RWPE2 (cell line): ENCODE measurements around the gene BPIFB1.
A peak's percentile ranks its signal among the peaks of the same experiment; 100 is the strongest.

Source experiments
- ATAC-seq: fragments of 200-7000 bp; cut with Tn5 transposase; 3 replicates; pipeline ENCODE4 v1.9.1; 2021; ENCODE audit warnings: low read depth
- DNase-seq: peaks from one replicate; pipeline ENCODE4 v3.0.0-alpha.2; 2020; ENCODE audit warnings: low spot score
- H3K27ac ChIP-seq: fragments of 450-650 bp; 2 replicates; pipeline ENCODE4 v1.5.1; 2017; ENCODE audit warnings: mild to moderate bottlenecking; ENCODE audit not compliant: poor library complexity, severe bottlenecking
- H3K27me3 ChIP-seq: fragments of 250-450 bp; sonication (Bioruptor Pico); 2 replicates; pipeline ENCODE4 v1.5.1; 2021; ENCODE audit warnings: mild to moderate bottlenecking, moderate library complexity; ENCODE audit not compliant: insufficient read depth, poor library complexity, severe bottlenecking
- H3K36me3 ChIP-seq: fragments of 250-450 bp; sonication (Bioruptor Pico); 2 replicates; pipeline ENCODE4 v1.5.1; 2020; ENCODE audit warnings: low read depth, mild to moderate bottlenecking, moderate library complexity
- H3K4me1 ChIP-seq: fragments of 250-450 bp; sonication (Bioruptor Pico); 2 replicates; pipeline ENCODE4 v1.5.1; 2021; ENCODE audit warnings: mild to moderate bottlenecking, moderate library complexity; ENCODE audit not compliant: insufficient read depth, poor library complexity, severe bottlenecking
- H3K4me3 ChIP-seq: fragments of 250-450 bp; sonication (Bioruptor Pico); 2 replicates; pipeline ENCODE4 v1.5.1; 2021; ENCODE audit warnings: mild to moderate bottlenecking, moderate library complexity; ENCODE audit not compliant: severe bottlenecking
- H3K9me3 ChIP-seq: fragments of 250-450 bp; sonication (Bioruptor Pico); 2 replicates; pipeline ENCODE4 v1.5.1; 2021; ENCODE audit warnings: mild to moderate bottlenecking, moderate library complexity; ENCODE audit not compliant: severe bottlenecking
- TF ChIP-seq, protein P1 (sequence below): fragments of 450-650 bp; IDR thresholded peaks from one replicate; pipeline ENCODE4 v1.5.1; 2017; ENCODE audit warnings: mild to moderate bottlenecking, moderate library complexity; ENCODE audit not compliant: poor library complexity, severe bottlenecking

Gene BPIFB1

GRCh38 chr20:33320006-33320405 is 37.0 kb downstream of the BPIFB1 start:
- DNase-seq, result no peak
- Histone ChIP-seq H3K36me3 (no peaks in the 10 kb centered on the region), H3K4me1 (no peaks in the 10 kb centered on the region), H3K4me3 (no peak overlapping the region), H3K27ac (no peak overlapping the region), H3K9me3 (no peaks in the 10 kb centered on the region), H3K27me3 (peaks cover 9% of the 10 kb centered on the region)
- TF ChIP-seq, protein P1, sequence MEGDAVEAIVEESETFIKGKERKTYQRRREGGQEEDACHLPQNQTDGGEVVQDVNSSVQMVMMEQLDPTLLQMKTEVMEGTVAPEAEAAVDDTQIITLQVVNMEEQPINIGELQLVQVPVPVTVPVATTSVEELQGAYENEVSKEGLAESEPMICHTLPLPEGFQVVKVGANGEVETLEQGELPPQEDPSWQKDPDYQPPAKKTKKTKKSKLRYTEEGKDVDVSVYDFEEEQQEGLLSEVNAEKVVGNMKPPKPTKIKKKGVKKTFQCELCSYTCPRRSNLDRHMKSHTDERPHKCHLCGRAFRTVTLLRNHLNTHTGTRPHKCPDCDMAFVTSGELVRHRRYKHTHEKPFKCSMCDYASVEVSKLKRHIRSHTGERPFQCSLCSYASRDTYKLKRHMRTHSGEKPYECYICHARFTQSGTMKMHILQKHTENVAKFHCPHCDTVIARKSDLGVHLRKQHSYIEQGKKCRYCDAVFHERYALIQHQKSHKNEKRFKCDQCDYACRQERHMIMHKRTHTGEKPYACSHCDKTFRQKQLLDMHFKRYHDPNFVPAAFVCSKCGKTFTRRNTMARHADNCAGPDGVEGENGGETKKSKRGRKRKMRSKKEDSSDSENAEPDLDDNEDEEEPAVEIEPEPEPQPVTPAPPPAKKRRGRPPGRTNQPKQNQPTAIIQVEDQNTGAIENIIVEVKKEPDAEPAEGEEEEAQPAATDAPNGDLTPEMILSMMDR, result no peak
- no peak for ATAC-seq

DNA sequence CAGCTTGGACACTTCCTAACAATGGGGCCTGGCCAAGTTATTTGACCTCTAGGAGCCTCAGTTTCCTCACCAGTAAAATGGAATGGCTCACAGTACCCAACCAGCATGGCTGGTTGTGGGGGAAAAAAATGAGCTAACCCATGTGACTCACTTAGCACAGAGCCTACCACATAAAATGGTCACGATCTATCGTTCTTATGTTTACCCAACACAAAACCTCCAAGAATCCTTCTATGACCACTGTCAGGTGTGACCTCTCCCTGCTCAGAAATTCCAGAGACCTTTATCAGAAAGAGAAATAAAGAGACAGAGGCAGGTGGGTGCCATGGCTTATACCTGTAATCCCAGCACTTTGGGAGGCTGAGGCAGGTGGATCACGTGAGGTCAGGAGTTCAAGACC is 39.4 kb downstream of the BPIFB1 start:
- TF ChIP-seq, protein P1, result no peak

GRCh38 chr20:33323236-33323635 is 40.2 kb downstream of the BPIFB1 start:
- ATAC-seq (no peak), DNase-seq (no peak)
- no peaks in the 10 kb centered on the region for H3K4me1 ChIP-seq
- H3K9me3 ChIP-seq, result no peaks in the 10 kb centered on the region
- TF ChIP-seq, protein P1, result no peak
- H3K27me3 ChIP-seq, result peaks cover 8% of the 10 kb centered on the region
- no peak overlapping the region for H3K4me3 ChIP-seq
- H3K36me3 ChIP-seq, result no peaks in the 10 kb centered on the region
- no peak overlapping the region for H3K27ac ChIP-seq

More for the DNA sequence above, 39.4 kb downstream of the BPIFB1 start:
- Histone ChIP-seq H3K36me3 (no peaks in the 10 kb centered on the region), H3K9me3 (no peaks in the 10 kb centered on the region), H3K4me1 (no peaks in the 10 kb centered on the region), H3K27me3 (peaks cover 9% of the 10 kb centered on the region), H3K4me3 (no peak overlapping the region), H3K27ac (no peak overlapping the region)
- ATAC-seq (peak; percentile 49), DNase-seq (no peak)

DNA sequence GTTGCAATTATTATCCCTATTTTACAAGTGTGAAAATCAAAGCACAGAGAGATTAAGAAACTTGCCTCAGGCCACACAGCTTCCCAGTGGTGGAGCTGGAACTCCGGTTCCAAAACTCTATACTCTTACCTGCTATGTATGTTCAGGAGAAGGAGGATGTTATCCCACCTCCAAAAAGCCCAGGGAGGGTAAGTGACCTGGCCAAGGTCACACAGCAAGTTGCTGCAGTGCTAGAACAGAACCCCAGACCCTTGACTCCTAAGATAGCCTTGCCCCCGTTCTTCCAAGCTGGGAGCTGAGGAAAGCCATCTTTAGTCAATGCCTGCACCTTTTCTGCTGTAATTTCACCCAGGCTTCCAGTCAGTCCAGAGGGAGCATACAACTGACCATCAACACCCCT is 42.3 kb downstream of the BPIFB1 start:
- H3K27me3 ChIP-seq, result peaks cover 19% of the 10 kb centered on the region
- DNase-seq, result no peak
- no peak overlapping the region for H3K27ac ChIP-seq
- no peaks in the 10 kb centered on the region for H3K36me3 ChIP-seq
- TF ChIP-seq, protein P1, result no peak
- H3K4me3 ChIP-seq, result no peak overlapping the region
- ATAC-seq, result no peak
- no peaks in the 10 kb centered on the region for H3K9me3 ChIP-seq
- H3K4me1 ChIP-seq, result no peaks in the 10 kb centered on the region

DNA sequence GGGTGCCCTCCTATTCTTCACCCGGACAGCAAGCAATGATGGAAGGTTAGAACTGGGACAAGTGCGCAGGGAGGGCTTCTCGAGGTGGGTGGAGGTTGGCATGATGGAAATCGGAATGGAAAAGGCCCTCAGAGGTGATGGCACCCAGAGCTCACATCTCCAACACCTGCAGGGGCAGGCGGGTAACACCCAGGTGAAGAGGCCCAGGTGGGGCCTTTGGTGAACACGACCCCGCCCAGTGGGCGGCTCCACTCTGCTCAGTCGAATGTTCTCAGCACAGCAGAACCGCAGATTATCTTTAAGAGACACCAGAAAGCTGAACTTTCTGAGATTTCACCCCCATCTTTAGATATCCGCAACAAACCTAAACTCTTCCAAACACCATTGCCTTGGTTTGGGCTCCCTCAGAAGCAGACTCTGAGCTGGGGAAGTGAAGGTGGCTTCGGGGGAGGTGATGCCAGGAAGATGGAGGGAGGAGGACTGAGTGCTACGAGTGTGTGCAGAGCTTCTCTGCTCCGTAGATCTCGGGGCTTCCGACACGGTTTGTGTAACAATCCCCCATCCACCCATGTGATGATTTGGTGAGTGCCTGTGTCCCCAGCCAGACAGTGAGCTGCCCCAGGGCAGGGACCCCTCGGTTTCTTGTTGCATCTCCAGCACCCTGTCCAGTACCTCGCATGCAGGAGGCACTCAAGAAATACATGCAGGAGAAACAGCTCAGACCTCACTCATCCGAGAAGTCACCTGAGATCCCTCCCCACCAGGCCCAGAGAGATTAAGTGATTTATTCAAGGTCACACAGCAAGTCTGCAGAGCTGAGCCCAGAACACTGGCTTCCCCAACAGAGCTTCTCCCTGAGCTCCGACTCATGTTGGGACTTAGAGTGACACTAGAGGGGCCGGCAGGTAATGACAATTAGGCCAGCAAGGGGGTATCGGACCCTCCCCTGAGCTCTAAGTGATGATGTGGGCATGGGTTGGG is 45.4 kb downstream of the BPIFB1 start:
- H3K27ac ChIP-seq, result no peak overlapping the region
- no peak for ATAC-seq
- TF ChIP-seq, protein P1, result no peak
- H3K36me3 ChIP-seq, result no peaks in the 10 kb centered on the region
- DNase-seq, result no peak
- no peaks in the 10 kb centered on the region for H3K4me1 ChIP-seq
- peaks cover 35% of the 10 kb centered on the region for H3K27me3 ChIP-seq
- H3K9me3 ChIP-seq, result no peaks in the 10 kb centered on the region
- H3K4me3 ChIP-seq, result no peak overlapping the region
